Activated B cell treated with CpG ODN at 0.5 μM for 24 hours (primary cell): Measurements from ENCODE around the gene FKBP8. TPM values are rescaled to one million over a fixed set of nuclear protein-coding genes. Genes with fewer than 3 reads are reported as not detected.

ENCODE experiments used
- ATAC-seq: fragments of 200-7000 bp; cut with Tn5 transposase; one replicate; pipeline ENCODE4 v1.10.0; 2021; ENCODE audit warnings: low read depth, mild to moderate bottlenecking, moderate library complexity
- CTCF ChIA-PET: fragments of 350-600 bp; sonication (Branson Sonifier 250); formaldehyde crosslinking; loops from one replicate; lab custom pipeline; 2021; ENCODE audit warnings: antibody characterized with exemption; lab: Charles Lee
- POLR2A ChIA-PET: fragments of 350-600 bp; sonication (Branson Sonifier 250); formaldehyde crosslinking; loops from one replicate; lab custom pipeline; 2021; ENCODE audit warnings: antibody characterized with exemption; lab: Charles Lee
- DNase-seq: peaks from one replicate; pipeline ENCODE4 v3.0.0; 2022
- H3K27ac Mint-ChIP-seq: one replicate; pipeline ENCODE4 v1.8.0; 2020; ENCODE audit warnings: mixed read lengths
- H3K27me3 Mint-ChIP-seq: one replicate; pipeline ENCODE4 v1.8.0; 2021; ENCODE audit warnings: mixed read lengths
- H3K36me3 Mint-ChIP-seq: one replicate; pipeline ENCODE4 v1.8.0; 2021; ENCODE audit warnings: low read depth, mixed read lengths
- H3K4me1 Mint-ChIP-seq: one replicate; pipeline ENCODE4 v1.8.0; 2021; ENCODE audit warnings: mixed read lengths
- H3K4me3 Mint-ChIP-seq: one replicate; pipeline ENCODE4 v1.8.0; 2020; ENCODE audit warnings: mild to moderate bottlenecking, mixed read lengths
- H3K9me3 Mint-ChIP-seq: one replicate; pipeline ENCODE4 v1.8.0; 2020; ENCODE audit warnings: mixed read lengths
- CTCF ChIP-seq: fragments of 200-600 bp; IDR thresholded peaks from one replicate; pipeline ENCODE4 v1.8.0; 2022; ENCODE audit warnings: antibody characterized with exemption, mild to moderate bottlenecking
- intact Hi-C: fragments of 100-400 bp; cut with micrococcal nuclease; formaldehyde crosslinking; loops from one replicate; pipeline ENCODE4 v1.15.1; 2024
- total RNA-seq: library from RNA; stranded (reverse); gene quantifications from 2 replicates; pipeline ENCODE4 v1.2.3, GENCODE V29; 2022

FKBP8 gene
- total RNA-seq, 1 donor from 2014 or later, result 133 TPM

- Mint-ChIP-seq H3K4me1 (peaks cover 44% of the 10 kb centered on the region), H3K4me3 (no peak overlapping the region), H3K36me3 (peaks cover 21% of the 10 kb centered on the region), H3K27ac (no peak overlapping the region), H3K27me3 (no peaks in the 10 kb centered on the region), H3K9me3 (no peaks in the 10 kb centered on the region)
- DNase-seq, result no peak
- intact Hi-C loops, result no loop called here
- no peak for TF ChIP-seq CTCF
- CTCF ChIA-PET, result interaction anchor here (1.5 kb wide), 1 partner anchor 10 kb away, joined by 4 read pairs; no protein-coding TSS in a partner anchor
- no peak for ATAC-seq
- POLR2A ChIA-PET, result no interaction called here
Observed at GRCh38 chr19:18510216-18510615, 33.2 kb downstream of the FKBP8 start.

- ChIA-PET CTCF (no interaction called here), POLR2A (no interaction called here)
- no peak for DNase-seq
- Mint-ChIP-seq H3K27ac (no peak overlapping the region), H3K4me1 (peaks cover 54% of the 10 kb centered on the region), H3K36me3 (peaks cover 14% of the 10 kb centered on the region), H3K9me3 (no peaks in the 10 kb centered on the region), H3K27me3 (no peaks in the 10 kb centered on the region), H3K4me3 (no peak overlapping the region)
- intact Hi-C loops, result no loop called here
- no peak for TF ChIP-seq CTCF
- ATAC-seq, result no peak
Observed at GRCh38 chr19:18508585-18508984, 34.8 kb downstream of the FKBP8 start.

GRCh38 chr19:18507727-18508440, 35.5 kb downstream of the FKBP8 start:
- ChIA-PET CTCF (no interaction called here), POLR2A (interaction anchor here (1.1 kb wide), 1 partner anchor 11 kb away, joined by 3 read pairs; no protein-coding TSS in a partner anchor)
- Mint-ChIP-seq H3K9me3 (no peaks in the 10 kb centered on the region), H3K27me3 (no peaks in the 10 kb centered on the region), H3K27ac (no peak overlapping the region), H3K4me3 (no peak overlapping the region), H3K36me3 (peaks cover 12% of the 10 kb centered on the region), H3K4me1 (peaks cover 57% of the 10 kb centered on the region)
- no peak for TF ChIP-seq CTCF
- ATAC-seq (no peak), DNase-seq (no peak)
- intact Hi-C loops, result no loop called here

GRCh38 chr19:18507021-18507726, 36.2 kb downstream of the FKBP8 start:
- peaks cover 12% of the 10 kb centered on the region for H3K36me3 Mint-ChIP-seq
- no peak for TF ChIP-seq CTCF
- no peak for ATAC-seq
- ChIA-PET POLR2A (interaction anchor here (1.1 kb wide), 1 partner anchor 10 kb away, joined by 3 read pairs; no protein-coding TSS in a partner anchor), CTCF (no interaction called here)
- no peak overlapping the region for H3K4me3 Mint-ChIP-seq
- no peak overlapping the region for H3K27ac Mint-ChIP-seq
- intact Hi-C loops, result no loop called here
- H3K9me3 Mint-ChIP-seq, result no peaks in the 10 kb centered on the region
- no peak for DNase-seq
- peaks cover 62% of the 10 kb centered on the region for H3K4me1 Mint-ChIP-seq
- no peaks in the 10 kb centered on the region for H3K27me3 Mint-ChIP-seq
